ENCODE data around the gene ALG12.

The ALG12 gene

DNA sequence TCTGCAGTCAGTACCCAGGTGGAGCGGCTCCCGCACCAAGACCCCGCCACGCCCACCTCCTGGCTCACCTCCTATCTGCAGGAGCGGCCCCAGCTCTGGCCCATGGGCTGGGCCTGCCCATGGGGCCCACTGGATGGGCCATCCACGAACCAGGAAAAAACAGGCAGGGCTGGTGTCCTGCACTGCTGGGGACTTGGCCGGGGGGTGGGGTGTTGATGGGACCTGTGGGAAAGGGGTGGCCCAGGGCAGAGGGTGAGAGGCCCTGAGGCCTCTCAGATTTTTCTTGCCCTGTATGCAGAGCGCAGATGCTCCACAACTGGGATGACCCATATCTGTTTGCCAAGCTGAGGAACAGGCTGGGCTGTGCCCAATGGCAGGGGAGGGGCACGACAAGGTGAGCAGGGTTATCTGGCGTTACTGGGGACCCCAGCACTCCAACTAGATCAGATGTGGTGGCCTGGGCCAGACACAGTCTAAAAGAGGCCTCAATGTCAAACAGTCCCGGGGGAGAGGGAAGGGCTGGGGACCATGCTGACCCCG is 39.7 kb upstream of the ALG12 start:
- no peak for DNase-seq

DNA sequence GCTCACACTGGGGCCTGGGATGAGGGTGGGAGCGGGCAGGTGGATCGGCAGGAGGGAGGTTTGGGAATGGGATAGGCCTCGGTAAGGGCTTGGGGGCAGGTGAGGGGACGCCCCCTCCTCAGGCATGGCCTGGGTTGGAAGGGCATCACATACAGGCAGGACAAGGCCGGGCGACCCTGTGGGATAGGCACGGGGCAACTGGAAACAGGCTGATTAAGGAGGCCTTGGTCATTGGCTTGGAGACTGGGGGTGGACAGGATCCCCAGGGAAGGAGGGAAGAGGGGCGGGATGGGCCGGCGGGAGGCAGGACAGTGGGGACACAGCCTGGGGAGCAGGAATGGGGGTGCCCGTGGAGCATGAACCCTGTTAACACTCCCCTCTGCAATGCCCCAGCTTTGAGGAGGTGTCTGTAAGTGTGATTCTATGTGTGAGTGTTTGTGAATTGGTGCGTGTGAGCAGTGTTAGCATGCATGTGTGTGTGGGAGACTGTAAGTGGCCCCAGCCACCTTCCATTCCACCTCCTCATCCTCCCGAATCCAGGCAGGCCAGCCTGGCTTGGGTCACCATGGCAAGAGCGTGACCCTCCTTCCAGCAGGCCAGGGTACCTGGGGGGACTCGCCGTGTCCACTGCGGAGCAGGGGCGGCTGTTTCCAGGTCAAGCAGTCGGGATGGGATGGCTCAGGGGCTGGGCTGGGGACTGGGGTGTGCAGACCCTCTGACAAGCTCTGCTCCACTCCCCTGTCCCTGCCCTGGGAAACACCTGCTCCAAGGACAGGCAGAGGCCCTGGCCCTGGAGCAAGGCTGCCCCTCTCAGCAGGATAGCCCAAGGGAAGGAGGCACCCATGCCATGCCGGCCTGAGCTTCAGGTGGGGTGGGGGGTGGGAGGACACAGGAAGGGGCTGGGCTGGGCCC is 38.9 kb upstream of the ALG12 start:
- DNase-seq: no peak

DNA sequence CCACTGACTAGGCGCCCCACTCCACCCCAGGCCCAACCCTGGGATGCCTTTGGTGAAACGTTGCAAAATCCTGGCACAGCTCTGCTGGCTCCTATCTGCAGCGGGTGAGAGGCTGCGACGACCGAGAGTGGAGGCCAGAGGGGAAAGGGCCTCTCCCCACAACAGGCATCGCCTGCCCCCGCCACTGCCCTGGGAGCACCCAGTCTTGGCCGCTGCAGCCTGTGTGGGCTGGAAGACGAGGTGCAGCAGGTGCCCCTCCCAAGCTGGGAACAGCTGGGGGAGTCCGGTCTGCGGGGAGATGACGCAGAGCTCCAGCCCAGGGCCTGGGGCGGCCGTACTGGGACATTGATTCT is 38.2 kb upstream of the ALG12 start:
- DNase-seq: no peak

DNA sequence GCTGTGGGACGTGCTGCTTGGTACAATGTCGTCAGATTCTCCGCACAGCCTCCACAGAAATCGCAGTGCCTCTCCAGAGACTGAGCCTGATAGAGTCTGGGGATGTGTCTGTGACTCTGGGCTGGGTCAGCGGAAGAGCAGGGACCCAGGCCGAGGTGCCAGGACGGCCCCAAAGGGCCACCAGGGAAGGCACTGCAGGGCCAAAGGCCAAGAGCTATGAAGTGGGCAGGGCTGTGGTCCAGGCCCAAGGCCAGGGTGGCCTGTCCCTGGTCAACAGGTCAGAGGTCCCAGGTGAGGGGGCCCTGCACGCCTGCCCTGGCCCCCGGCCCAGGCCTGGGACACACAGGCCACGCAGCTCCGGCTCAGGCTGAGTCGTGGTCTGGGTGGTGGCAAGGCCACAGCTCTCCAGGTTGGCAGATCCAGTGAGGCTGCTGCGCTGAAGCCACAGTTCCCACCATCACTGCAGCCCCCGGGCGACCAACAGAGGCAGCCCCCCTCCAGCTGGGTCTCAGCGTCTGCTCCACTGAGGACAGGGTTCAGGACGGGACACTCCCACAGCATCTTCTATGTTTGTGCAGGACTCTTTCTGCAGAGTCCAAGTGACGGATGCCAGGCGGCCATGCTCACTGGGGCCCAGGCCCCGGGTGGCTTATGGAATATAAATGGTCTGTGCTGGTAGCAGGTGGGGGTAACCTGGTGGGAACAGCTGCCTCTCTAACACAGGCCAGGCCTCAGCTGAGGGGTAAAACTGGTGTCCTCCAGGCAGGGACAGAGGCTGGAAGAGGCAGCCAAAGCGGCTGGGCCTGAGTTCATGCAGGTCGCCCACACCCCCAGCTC is 37.6 kb upstream of the ALG12 start:
- DNase-seq: no peak

DNA sequence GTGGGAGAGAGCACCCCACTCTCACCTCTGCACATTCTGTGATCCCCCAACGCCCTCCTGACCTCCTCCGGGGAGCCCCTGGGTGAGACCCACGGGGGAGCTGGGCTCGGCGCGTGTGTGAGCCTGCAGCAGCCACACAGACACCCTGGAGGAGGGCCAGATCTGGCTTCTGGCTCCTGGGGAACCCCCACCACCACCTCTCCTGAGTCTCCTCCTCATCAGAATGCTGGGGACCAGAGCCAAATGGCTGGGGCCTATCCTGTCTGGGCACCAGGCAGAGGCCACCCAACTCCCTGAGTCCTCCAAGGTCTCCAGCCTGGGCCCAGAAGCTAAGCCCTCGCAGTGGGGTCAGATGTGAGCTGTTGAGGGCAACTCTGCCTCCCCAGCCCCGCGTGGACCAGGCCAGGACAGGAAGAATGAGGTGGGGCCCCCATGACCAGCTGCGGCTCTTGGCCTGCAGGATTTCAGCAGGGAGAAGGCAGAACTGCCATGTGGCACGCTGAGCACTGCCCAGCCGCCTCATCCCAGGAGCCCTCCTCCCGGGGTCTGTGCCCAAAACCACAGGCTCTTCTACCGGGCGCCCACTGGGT is 36.8 kb upstream of the ALG12 start:
- DNase-seq: no peak

DNA sequence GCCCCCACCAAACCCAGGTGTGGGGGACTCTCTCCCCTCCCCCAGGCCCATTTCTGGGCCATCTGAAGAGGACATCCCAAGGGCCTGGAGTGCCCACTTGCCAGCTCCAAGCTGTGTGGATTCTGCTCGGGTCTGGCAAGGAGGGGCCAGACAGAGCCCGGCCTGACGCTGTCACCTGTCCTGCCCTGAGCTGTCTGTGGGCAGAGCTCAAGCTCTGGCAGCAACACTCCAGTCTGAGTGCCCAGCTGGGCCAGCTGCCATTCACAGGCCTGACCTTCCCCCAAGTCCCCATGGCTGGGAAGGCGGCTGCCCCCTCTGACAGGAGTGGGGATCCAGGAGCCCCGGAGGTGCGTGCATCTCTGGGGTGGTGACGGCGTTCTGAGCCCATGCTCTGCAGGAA is 36.1 kb upstream of the ALG12 start:
- no peak for DNase-seq

DNA sequence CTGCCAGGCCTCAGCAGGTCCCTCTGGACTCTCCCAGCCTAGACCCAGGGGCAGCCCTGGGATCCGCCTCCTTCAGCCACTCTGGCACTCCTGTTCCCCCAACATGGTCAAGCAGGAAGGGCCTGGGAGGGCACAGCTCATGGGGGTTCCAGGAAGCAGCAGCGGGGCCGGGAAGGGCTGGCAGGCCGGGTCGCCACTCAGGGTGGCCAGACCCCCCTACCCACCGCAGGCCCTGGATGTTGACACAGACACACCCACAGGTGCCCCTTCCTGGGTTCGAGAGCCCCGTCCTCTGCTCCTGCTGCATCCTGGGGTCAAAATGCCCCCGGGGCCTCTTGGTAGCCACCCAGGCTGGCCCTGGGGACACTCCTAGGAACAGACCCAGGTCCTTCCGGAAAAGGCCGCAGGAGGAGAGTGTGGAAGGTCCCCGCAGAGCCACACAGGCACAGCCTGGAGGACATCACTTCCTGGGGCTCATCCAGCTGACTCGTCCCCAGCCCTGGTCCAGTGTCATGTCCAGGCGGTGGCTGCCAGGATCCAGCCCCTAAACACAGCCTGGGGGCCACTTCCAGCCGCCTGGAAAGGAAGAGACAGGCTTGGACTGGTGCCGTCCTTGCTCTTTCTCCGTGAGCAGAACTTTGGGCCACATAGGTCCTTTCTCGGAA is 35.6 kb upstream of the ALG12 start:
- no peak for DNase-seq

DNA sequence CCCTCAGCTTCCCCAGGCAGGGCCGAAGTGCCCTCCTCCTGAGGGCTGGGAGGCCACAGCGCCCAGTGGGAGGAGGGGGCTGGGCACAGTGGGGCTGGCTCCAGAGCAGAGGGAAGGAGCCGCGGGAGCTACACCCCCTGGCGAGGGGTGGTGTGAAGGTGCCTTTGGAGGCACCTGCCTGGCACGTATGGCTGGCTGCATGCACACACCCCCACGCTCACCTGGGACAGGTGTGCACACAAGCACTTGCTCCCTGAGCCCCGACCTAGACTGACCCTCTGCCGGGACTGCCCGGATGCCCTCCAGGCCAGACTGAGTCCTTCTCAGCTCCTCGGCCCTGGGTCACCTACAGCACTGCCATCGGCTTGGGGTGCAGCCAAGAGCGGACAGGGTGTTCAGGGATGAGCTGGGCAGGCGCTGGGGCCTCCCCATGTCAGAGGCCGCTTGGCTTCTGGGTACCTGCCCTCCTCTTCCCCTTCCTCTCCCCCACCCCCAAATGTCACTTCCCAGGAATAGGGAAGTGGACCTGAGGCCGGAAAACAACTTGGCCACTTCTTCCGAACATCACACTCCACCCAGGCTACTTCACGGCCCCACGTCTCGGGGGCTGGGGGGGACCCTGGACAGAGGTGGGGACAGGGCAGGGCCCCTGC is 34.9 kb upstream of the ALG12 start:
- DNase-seq: no peak

DNA sequence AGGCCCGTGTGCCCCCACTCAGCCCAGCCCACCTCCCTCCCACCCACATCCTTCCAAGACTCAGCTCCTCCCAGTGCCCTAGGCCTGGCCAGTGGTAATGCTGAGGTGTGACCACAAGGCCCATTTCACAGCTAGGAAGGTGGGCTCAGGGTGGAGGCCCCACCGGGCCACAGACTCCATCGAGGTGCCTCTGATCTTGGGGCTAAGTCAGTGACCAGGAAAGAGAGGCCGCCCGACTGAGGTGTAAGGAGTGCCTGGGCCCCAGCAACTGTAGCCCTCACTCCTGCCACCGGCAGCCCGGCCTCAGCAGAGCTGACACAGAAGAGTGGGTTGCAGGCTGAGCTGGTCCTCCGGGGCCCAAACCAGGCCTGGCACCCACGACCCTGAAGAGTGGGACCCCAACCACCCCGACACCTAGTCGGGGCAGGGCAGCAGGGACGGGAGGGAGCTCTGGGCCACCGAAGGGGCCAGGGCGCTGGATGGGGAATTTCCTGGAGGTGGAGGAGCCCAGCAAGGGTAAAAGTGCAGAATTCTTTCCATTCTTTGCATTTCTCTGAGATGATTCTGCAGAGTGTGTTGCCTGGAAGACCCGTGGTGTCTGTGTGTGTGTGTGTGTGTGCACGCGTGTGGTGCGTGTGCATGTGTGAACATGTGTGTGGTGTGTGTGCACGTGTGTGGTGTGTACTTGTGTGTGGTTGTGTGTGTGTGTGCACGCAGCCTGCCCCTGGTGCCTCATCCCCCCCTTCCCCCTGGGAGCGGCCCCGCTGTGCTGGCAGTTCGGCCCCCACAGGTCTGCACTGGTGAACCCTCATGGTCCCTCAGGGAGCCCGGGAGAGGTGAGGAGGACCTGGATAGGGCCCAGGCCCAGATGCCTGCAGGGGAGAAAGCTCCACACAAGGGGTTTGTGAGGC is 34.0 kb upstream of the ALG12 start:
- DNase-seq: peak in 1 of 2 experiments; percentile 65

DNA sequence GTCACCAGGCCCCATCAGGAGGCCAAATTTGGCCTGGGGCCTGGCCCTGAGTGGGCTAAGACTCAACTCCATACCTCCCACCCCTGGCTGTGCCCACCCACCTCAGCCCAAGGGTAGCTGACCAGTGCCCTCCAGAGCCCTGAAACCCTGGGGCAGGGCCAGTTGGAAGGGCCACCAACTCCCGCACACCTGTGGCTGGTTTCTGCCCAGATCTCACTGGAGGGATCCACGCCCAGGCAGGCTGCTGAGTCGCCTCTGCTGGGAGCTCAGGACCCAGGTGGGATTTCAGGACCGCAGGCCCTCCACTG is 33.4 kb upstream of the ALG12 start:
- DNase-seq: no peak

DNA sequence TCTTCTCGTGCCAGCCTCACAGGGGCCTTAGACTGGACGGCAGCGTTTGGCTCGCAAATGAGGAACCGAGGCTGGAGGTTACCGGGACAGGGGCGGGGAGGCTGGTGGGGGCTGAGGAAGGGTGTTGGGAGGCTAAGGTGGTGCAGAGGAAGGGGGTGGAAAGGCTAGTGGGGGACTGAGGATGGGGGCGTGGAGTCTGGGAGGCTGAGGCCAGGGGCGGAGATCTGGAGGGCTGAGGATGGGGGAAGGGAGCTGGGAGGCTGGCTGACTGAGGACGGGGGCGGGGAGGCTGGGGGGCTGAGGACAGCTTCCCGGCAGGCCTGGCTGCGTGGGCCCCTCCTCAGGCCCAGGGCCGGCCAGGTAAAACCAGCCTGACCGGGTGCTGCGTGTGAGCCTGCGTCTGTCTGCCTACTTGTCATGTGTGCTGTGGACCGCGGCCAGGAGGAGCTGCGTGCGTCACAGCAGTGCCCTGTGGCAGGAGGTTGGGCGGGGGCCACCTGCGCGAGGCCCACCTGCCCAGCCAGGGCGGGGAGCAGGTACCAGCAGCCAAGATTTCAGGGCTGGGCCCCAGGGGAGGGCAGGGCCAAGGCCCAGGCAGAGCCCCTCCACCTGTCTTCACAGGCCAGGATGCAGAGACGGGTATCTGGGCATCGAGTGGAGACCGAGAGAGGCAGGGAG is 32.9 kb upstream of the ALG12 start:
- DNase-seq: no peak

DNA sequence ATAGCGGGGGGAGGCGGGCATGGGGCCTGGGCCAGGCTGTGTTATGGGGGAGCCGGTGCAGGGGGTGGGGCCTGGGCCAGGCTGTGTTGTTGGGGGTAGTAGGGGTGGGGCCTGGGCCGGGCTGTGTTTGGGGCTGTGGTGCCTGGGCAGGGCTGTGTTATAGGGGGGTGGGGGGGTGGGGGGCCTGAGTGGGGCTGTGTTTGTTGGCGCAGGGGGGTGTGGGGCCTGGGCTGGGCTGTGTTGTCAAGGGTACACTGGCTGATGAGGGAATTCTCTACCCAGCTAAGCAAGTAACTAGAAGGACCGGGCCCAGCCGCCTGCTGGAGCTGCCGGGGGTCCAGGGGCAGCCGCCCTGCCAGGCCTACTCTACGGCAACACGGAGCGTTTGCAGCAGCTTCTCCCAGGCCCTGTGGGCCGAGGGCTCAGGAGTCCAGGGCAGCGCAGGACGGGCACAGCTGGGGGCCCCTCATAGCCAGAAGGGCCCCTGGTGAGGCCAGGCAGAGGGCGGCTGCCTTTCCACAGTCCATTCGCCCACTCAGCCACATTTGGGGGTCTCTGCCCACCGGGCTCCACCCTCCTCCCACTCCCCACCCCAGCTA is 32.3 kb upstream of the ALG12 start:
- no peak for DNase-seq

DNA sequence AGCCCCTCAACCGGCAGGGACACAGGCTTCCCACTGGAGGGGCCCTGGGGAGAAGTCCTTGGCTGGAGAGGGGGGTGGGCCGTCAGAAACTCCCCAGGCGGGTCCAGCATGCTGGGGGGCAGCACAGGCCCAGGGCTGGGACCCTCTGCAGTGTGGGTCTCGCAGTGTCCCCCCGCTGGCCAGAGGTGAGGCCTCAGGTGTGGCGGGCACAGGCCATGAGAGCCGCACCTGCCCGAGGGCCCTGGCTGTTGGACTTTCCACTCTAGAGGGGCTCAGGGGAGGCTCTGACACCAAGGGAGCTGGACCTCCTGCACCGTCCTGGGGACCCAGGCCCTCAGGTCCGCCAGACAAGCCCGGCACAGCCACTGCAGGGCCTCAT is 31.7 kb upstream of the ALG12 start:
- no peak for DNase-seq

DNA sequence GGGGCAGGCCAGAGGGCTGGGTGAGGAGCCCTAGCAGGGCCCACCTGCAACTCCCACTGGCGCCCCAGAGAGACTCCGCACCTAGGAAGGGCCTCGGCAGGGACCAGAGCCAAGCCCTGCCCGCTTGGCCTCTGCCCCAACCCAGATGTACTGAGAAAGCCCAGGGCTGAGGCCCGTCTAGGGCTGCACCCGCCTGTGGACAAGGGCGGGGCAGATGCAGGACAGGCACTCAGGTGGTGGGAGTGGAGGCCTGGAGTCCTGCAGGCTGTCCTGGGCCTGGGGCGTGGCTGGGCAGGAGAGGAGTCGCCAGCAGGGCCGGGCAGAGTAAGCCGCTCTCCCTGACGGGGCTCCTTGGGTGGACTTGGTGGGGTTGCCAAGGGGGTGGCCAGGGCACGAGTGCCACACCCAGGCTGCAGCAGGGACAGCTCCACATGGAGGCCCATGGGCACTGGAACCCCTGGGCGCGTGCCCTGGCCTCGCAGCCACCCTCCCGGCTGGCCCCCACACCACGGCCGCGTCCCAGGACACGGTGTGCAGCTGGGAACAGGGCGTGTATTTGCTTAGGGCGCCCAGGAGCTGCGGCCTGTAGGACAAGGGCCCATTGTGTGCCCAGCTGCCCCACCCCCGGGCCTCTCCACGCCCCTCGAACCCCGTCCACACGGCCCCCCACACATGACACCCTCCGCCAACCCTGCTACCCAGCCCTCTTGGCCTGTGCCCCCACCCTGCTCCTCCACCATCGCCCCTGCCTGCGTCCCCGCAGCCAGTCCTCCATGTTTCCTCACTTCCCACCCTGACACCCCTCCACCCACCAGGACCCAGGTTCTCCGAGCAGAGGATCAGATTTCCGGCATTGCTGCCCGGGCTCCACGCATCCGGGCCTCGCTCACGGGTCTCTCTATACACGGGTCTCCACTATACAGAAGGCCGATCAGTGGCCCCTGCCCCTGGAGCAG is 31.0 kb upstream of the ALG12 start:
- DNase-seq: no peak

DNA sequence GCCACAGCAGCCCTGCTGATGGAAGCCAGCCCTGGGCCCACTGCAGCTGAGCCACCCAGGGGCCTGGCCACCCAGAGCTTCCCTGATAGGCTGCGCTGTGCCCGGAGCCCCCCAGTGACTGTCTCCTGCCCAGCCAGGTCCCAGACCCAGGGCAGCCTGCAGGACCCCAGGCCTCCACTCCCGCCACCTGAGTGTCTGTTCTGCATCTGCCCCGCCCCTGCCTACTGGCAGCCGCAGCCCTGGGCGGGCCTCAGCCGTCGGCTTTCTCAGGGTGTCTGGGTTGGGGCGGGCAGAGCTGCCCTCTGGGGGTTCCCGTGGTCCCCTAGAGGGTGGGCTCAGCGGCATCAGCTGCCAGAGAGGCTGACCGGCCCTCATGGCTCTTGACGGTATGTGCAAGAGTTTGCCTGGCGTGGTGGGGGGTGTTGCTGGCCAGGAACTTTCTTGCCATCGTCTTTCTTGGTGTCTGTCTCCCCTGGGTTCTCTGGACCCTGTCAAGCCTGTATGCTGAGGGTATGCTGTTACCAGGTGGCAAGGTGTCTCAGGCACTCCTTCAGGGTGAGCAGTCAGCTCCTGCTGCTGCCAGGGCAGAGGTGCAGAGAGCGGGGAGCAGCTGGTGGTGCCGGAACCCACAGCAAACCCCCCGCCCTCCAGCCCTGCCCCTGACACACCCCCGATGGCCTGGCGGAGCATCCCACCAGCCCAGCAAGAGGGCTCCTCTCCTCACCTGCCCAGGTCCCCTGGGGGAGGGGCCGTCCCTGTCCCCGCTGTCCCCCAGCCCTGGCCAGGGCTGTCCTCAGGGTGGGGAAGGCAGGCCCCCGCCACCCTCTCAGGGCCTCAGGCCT is 30.1 kb upstream of the ALG12 start:
- no peak for DNase-seq

DNA sequence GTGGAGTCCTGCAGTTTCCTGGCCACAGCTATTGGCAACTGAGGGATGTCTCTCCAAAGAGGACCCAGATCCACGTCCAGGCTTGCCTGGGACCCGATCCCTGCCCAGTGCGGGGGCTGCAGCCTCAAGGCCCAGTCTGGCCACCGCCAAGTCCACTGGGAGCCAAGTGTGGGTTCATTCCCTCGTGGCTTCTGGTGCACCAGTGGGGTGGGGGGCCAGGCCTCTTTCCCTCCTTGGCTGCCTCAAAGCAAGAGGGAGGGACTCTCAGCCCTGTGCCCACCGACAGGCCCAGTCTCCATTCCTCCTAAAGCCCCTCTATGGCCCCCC is 29.0 kb upstream of the ALG12 start:
- no peak for DNase-seq

DNA sequence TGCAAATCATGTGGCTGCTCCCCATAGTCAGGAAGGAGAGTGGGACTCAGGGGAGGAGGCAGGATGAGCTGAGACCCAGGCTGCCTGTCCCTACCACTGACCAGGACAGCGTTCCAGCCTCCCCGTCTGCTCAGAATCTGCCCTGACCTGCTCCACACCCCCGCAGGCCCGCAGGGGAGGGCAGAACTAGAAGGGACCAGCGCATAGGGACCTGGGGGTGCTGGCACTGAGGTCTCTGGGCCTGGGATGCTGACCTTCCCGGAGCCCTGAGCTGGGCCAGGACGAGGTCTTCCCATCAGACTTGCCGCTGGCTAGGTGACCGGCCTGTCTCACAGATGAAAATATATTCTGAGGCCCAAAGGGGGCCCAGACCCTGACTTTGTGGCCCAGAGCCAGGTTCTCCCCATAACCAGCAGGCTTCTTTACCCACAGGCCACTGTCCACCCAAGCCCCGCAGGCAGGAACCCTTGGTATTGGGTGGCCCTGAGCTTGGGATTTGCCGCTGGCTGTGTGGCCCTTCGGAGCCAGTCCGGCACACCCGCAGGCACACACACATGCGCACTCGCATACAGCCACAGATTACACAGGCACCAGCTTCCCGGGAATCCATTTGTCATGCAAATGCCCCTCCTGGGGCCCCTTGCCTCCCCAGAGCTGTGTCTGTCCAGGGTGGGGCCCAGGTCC is 28.5 kb upstream of the ALG12 start:
- DNase-seq: no peak

Data from SW 1271 (cell line).